Hematopoietic multipotent progenitor cell treated with erythropoietin and hydrocortisone succinate and interleukin-3 and kit ligand, for 17 days (in vitro differentiated cells): ENCODE data around the gene SRSF3.
"Not testable (repeated sequence)": the region's sequence is repeated elsewhere in the genome, so short reads cannot be mapped to it uniquely, and the experiment has no call there.

ENCODE experiments used
- DNase-seq: peaks from one replicate; pipeline ENCODE4 v3.0.0-alpha.2; 2015; ENCODE audit warnings: low spot score

Gene SRSF3

GRCh38 chr6:36576578-36576977, 17.6 kb upstream of the SRSF3 start:
- no peak for DNase-seq

- DNase-seq, result peak; percentile 46
Measured at GRCh38 chr6:36577301-36577700, 16.9 kb upstream of the SRSF3 start.

- no peak for DNase-seq
Measured at GRCh38 chr6:36578030-36578429, 16.1 kb upstream of the SRSF3 start.

- peak; percentile 34 for DNase-seq
Measured at GRCh38 chr6:36578431-36578830, 15.7 kb upstream of the SRSF3 start.

GRCh38 chr6:36580184-36580526, 14.0 kb upstream of the SRSF3 start:
- no peak for DNase-seq

GRCh38 chr6:36581716-36582115, 12.4 kb upstream of the SRSF3 start:
- DNase-seq, result no peak

- DNase-seq, result no peak
Measured at GRCh38 chr6:36586606-36587005, 7.6 kb upstream of the SRSF3 start.

- DNase-seq, result not testable (repeated sequence)
Measured at GRCh38 chr6:36589025-36589400, 5.1 kb upstream of the SRSF3 start.

GRCh38 chr6:36590237-36590636, 3.9 kb upstream of the SRSF3 start:
- DNase-seq, result no peak

- no peak for DNase-seq
Measured at GRCh38 chr6:36592221-36592655, 1.9 kb upstream of the SRSF3 start.

GRCh38 chr6:36593569-36594028, 563 bp upstream of the SRSF3 start:
- no peak for DNase-seq

- DNase-seq, result peak; percentile 79
Measured at GRCh38 chr6:36594816-36595643, 868 bp downstream of the SRSF3 start.

GRCh38 chr6:36596356-36596755, 2.2 kb downstream of the SRSF3 start:
- no peak for DNase-seq

GRCh38 chr6:36597775-36598174, 3.6 kb downstream of the SRSF3 start:
- no peak for DNase-seq

- DNase-seq, result no peak
Measured at GRCh38 chr6:36598326-36598725, 4.2 kb downstream of the SRSF3 start.

GRCh38 chr6:36598739-36599318, 4.7 kb downstream of the SRSF3 start:
- DNase-seq, result no peak

- peak; percentile 48 for DNase-seq
Measured at GRCh38 chr6:36599791-36600209, 5.6 kb downstream of the SRSF3 start.

- peak; percentile 7 for DNase-seq
Measured at GRCh38 chr6:36600564-36601146, 6.5 kb downstream of the SRSF3 start.

GRCh38 chr6:36601818-36602217, 7.7 kb downstream of the SRSF3 start:
- DNase-seq, result not testable (repeated sequence)

- DNase-seq, result no peak
Measured at GRCh38 chr6:36603222-36604089, 9.3 kb downstream of the SRSF3 start.

- DNase-seq, result no peak
Measured at GRCh38 chr6:36604090-36605060, 10.2 kb downstream of the SRSF3 start.
